ENCODE results near the gene HBA2. TPM values are rescaled to one million over a fixed set of nuclear protein-coding genes. Genes with fewer than 3 reads are reported as not detected.

Gene HBA2
- total and polyA plus RNA-seq, 9 of the 15 experiments (the other 6 are each of a cell fraction or from before 2014, with no cell fraction given): 40.4 to 853 (median 286) TPM

DNA sequence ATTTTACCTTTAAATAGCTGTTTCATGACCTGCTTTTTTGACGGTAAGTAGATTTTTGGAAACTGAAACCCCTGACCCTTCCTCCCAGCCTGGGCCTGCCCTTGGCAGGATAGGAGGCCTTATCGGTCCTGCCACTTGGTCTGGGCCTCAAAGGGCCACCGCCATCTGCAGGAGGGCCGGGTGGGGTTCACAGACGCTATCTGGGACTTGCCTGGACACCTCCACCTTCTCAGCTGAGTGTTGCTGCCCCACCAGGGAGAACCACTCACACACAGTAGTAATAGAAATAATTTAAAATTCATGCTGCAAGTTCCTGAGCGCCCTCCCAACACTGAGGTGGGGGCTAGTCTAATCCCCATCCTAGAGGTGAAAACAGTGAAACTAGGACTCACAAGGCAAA lies 29.6 kb upstream of the HBA2 start (continued):
- TF ChIP-seq HMGN3 (IDR thresholded peaks at IDR 0.05; ENCODE audit: borderline replicate concordance, extremely low read depth, insufficient read length, low read depth, low read length): peak; percentile 87
- TF ChIP-seq, protein P1, sequence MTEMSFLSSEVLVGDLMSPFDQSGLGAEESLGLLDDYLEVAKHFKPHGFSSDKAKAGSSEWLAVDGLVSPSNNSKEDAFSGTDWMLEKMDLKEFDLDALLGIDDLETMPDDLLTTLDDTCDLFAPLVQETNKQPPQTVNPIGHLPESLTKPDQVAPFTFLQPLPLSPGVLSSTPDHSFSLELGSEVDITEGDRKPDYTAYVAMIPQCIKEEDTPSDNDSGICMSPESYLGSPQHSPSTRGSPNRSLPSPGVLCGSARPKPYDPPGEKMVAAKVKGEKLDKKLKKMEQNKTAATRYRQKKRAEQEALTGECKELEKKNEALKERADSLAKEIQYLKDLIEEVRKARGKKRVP (CRISPR knock-in tag; IDR thresholded peaks at IDR 0.05): peak; percentile 39; the same call in 1 of the 2 replicates
- TF ChIP-seq IFI16 (CRISPR knock-in tag; IDR thresholded peaks at IDR 0.05): peak; percentile 68; the same call in 1 of the 2 replicates
- no peak for TF ChIP-seq ETV5 (CRISPR knock-in tag; IDR thresholded peaks at IDR 0.05; ENCODE audit: low read depth)
- TF ChIP-seq ZNF778 (CRISPR knock-in tag; IDR thresholded peaks at IDR 0.05): no peak
- TF ChIP-seq XRCC3 (IDR thresholded peaks at IDR 0.05): no peak
- 0 out of 2 replicates have a peak, but pooled peaks have one; percentile 25 for TF ChIP-seq ZNF134 (CRISPR knock-in tag; conservative IDR thresholded peaks at IDR 0.05)
- TF ChIP-seq COPS2 (conservative IDR thresholded peaks at IDR 0.05): no peak
- no peak for TF ChIP-seq HEY1 (CRISPR knock-in tag; IDR thresholded peaks at IDR 0.05; ENCODE audit: borderline replicate concordance)
- TF ChIP-seq MCM2 (IDR thresholded peaks at IDR 0.05; ENCODE audit: low read depth): no peak
- TF ChIP-seq, protein P2, sequence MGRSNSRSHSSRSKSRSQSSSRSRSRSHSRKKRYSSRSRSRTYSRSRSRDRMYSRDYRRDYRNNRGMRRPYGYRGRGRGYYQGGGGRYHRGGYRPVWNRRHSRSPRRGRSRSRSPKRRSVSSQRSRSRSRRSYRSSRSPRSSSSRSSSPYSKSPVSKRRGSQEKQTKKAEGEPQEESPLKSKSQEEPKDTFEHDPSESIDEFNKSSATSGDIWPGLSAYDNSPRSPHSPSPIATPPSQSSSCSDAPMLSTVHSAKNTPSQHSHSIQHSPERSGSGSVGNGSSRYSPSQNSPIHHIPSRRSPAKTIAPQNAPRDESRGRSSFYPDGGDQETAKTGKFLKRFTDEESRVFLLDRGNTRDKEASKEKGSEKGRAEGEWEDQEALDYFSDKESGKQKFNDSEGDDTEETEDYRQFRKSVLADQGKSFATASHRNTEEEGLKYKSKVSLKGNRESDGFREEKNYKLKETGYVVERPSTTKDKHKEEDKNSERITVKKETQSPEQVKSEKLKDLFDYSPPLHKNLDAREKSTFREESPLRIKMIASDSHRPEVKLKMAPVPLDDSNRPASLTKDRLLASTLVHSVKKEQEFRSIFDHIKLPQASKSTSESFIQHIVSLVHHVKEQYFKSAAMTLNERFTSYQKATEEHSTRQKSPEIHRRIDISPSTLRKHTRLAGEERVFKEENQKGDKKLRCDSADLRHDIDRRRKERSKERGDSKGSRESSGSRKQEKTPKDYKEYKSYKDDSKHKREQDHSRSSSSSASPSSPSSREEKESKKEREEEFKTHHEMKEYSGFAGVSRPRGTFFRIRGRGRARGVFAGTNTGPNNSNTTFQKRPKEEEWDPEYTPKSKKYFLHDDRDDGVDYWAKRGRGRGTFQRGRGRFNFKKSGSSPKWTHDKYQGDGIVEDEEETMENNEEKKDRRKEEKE (IDR thresholded peaks at IDR 0.05; ENCODE audit: borderline replicate concordance in 1 of 2, control insufficient read depth in 1 of 2, low read depth in 2 of 2, low read length in 1 of 2): no peak
- TF ChIP-seq NUFIP1 (IDR thresholded peaks at IDR 0.05; ENCODE audit: partially characterized antibody): no peak
- no peak for TF ChIP-seq HNRNPLL (IDR thresholded peaks at IDR 0.05; ENCODE audit: low read depth, low read length, poor library complexity, severe bottlenecking)
- TF ChIP-seq, protein P3, sequence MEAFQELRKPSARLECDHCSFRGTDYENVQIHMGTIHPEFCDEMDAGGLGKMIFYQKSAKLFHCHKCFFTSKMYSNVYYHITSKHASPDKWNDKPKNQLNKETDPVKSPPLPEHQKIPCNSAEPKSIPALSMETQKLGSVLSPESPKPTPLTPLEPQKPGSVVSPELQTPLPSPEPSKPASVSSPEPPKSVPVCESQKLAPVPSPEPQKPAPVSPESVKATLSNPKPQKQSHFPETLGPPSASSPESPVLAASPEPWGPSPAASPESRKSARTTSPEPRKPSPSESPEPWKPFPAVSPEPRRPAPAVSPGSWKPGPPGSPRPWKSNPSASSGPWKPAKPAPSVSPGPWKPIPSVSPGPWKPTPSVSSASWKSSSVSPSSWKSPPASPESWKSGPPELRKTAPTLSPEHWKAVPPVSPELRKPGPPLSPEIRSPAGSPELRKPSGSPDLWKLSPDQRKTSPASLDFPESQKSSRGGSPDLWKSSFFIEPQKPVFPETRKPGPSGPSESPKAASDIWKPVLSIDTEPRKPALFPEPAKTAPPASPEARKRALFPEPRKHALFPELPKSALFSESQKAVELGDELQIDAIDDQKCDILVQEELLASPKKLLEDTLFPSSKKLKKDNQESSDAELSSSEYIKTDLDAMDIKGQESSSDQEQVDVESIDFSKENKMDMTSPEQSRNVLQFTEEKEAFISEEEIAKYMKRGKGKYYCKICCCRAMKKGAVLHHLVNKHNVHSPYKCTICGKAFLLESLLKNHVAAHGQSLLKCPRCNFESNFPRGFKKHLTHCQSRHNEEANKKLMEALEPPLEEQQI (IDR thresholded peaks at IDR 0.05): no peak
- TF ChIP-seq MTA2 (IDR thresholded peaks at IDR 0.05; ENCODE audit: low read depth): peak; percentile 89
- TF ChIP-seq ZNF57 (CRISPR knock-in tag; IDR thresholded peaks at IDR 0.05): no peak
- TF ChIP-seq TBP (optimal IDR thresholded peaks at IDR 0.05; ENCODE audit: low read depth, low read length): no peak
- TF ChIP-seq FOXA1 (IDR thresholded peaks at IDR 0.05; ENCODE audit: borderline replicate concordance): no peak
- TF ChIP-seq, protein P4, sequence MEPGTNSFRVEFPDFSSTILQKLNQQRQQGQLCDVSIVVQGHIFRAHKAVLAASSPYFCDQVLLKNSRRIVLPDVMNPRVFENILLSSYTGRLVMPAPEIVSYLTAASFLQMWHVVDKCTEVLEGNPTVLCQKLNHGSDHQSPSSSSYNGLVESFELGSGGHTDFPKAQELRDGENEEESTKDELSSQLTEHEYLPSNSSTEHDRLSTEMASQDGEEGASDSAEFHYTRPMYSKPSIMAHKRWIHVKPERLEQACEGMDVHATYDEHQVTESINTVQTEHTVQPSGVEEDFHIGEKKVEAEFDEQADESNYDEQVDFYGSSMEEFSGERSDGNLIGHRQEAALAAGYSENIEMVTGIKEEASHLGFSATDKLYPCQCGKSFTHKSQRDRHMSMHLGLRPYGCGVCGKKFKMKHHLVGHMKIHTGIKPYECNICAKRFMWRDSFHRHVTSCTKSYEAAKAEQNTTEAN (CRISPR knock-in tag; IDR thresholded peaks at IDR 0.05): no peak
- TF ChIP-seq, protein P5, sequence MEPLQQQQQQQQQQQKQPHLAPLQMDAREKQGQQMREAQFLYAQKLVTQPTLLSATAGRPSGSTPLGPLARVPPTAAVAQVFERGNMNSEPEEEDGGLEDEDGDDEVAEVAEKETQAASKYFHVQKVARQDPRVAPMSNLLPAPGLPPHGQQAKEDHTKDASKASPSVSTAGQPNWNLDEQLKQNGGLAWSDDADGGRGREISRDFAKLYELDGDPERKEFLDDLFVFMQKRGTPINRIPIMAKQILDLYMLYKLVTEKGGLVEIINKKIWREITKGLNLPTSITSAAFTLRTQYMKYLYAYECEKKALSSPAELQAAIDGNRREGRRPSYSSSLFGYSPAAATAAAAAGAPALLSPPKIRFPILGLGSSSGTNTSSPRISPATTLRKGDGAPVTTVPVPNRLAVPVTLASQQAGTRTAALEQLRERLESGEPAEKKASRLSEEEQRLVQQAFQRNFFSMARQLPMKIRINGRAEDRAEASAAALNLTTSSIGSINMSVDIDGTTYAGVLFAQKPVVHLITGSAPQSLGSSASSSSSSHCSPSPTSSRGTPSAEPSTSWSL (CRISPR knock-in tag; IDR thresholded peaks at IDR 0.05; ENCODE audit: borderline replicate concordance): no peak
